GM19463 (cell line): ENCODE data around the gene C5orf15.

Source experiments
- ATAC-seq: cut with Tn5 transposase; IDR thresholded peaks from one replicate; pipeline ENCODE4 v1.9.1; 2021; ENCODE audit warnings: mild to moderate bottlenecking, moderate library complexity; ENCODE audit not compliant: unreplicated experiment

C5orf15 gene

DNA sequence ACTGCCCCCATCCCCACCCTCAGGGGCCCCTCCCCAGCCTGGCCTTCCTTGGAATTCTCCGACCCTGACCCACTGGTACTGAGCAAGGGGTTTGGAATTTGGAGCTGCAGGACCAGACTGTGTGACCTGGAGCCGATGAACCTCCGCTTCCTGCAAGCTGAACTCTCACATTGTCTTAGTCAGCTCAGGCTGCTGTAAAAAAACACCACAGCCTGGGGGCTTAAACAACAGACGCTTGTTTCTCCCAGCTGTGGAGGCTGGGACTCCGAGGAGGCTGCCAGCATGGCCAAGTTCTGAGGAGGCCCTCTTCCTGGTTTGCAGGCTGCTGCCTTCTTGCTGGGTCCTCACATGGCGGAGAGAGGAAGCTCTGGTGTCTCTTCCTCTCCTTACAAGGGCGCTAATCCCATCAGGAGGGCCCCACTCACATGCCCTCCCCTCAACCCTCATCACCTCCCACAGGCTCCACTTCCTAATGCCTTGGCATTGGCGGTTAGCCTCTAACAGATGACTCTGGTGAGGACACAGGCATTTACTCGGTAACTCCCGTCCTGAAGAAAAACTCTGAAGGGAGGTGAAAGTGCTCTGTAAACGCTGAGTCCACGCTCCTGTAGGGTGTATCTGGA is 42.4 kb downstream of the C5orf15 start:
- no peak for ATAC-seq

DNA sequence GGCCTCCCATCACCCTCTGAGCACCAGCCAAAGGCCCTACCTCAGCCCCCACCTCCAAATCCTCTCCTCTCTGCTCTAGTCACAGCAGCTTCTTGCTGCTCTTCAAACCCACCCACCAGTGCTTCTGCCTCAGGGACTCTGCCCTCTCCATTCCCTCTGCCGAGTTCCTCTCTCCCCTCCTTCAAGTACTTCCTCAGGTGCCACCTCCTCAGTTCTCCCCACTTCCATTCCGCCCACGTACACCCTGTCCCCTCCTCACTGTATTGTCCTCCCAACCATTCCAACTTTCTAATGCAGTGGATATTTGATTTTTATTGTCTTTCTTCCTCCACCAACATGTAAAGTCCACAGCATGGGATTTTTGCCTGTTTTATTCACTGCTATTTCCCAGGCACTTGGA is 43.2 kb downstream of the C5orf15 start:
- no peak for ATAC-seq

DNA sequence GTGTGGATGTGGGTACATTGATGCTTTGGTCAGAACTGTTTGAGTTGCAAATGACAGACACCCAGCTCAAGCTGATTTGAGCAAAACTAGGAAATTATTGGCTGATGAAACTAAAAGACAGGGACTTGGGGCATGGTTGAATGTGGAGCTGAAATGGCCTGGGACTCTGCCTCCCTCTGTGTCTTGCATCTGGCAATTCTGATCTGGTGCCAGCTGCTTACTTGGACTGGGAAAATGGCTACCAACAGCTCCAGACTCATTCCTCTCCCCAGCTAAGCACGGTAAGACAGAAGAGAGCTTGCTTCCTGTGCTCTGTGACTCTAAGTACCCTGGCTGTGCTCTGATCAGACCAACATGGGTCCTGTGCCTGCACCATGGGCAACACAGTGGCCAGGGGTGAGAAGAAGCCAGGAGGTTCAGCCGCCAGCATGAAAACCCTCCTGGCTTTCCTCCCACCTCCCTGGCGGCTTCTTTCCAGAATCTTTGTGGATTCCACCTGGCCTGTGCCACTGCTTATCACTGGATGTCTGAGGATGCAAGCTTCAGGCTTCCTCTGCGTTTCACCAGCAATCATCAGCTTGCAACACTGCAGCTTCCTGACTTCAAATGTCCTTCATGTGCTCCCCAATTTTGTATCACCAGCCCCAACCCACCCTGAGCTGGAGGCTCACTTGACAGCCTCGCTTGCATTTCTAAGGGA is 44.1 kb downstream of the C5orf15 start:
- ATAC-seq, result no peak

DNA sequence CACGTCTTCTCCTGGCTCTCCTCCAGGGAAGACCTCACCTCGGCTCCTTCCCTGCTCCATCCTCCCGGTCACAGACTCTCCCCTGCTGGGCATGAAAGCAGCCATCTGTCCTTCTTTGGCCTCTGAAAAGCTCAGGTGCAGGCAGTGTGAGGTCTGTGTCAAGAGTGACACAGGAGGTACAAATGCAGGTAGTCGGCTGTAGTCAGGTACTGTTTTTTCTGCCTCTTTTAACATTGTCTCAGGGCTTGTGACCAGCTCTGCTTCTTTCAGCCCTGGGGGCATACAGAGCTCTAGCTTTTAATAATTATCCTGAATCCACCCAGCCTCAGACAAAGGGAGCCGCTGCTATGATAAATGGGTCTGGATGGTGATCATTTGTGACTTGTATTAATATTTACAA is 46.4 kb downstream of the C5orf15 start:
- no peak for ATAC-seq

DNA sequence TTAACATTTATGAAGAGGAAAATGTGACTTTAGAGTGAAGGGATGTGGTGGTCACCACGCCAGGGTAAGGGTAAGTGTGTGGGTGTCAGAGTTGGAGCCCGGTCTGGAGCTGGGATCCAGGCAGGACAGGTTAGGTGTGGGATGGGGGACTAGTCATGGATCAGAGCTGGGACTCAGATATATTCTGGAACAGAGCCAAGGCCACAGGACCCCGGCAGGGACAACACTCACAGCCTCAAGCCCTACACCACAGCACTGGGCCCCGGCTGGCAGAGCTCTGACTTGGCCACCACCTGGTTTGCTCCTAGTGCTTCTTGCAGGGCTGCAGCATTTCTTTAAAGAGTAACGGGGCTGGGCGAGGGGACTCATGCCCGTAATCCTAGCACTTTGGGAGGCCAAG is 47.4 kb downstream of the C5orf15 start:
- no peak for ATAC-seq

DNA sequence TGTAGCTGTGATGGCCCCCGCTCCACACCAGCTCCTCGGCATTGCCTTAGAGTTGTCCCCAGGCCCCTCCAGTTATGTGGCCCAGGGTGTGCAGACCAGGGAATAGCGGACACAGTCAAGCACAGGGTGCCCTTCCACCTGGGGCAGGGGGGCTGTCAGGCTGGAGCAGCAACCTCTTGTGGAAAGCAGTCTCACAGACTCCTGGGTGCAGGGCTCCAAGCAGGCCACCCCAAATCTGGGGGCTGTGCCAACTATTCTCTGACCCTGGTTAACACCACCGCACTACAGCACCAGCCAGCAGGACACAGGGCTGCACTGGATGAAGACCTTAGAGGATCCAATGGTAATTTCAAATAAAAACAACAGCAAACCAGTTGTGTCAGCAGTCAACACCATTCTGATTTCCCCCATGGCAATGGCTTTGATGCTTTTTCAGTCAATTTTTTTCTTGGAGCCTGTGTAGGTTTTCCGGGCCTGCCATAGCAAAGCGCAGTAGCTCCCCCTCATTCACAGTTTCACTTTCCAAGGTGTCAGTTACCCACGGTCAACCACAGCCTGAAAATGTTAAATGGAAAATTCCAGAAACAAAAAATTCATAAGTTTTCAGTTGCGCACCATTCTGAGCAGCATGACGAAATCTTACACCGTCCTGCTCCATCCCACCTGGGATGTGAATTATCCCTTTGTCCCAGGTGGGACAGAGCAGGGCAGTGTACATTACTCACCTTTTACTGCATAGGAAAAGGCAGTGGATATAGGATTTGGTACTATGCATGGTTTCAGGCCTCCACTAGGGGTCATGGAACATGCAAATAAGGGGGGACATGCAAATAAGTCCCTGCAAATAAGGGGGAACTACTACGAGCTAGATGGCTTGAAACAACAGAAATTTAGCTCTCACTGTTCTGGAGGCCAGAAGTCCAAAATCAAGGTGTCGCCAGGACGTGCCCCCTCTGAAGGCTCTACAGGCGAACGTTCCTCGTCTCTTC is 49.0 kb downstream of the C5orf15 start:
- ATAC-seq, result no peak

DNA sequence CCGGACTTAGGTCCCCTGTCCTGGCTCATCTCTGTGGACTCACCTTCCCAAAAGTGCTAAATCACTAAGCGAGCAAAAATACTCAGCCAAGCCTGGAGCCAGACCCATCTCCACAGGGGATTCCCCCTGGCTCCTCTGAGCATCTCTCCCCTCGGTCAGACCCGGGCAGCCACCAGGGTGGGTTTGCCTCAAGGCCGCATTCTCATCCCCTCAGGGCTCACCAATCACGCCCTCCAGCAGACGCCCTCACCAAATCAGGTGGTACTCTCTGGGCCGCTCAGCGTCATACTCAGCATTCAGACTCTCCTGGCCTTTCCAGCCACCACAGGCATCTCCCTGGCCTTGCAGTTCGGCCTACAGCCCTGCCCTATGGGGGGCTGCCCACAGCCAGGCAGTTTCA is 49.7 kb downstream of the C5orf15 start:
- ATAC-seq, result no peak

DNA sequence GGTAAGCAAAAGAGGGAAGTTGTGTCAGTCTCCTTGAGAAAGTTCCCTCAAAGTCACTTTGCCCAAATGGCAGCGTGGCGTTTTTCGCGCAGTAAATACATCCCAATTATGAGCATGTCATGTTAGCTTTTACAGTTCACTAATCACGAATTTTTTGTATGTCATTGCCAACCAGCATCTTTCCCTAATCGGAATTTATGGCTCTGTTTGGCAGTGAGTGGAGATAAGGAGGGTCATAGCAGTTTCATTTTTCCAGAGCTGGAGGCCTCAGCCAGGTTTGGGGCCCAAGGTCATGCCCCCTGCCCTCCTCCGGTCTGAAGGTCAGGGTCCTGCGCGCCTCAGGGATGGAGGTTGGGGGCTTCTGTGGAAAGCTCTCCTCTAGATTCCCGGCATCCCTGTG is 50.1 kb downstream of the C5orf15 start:
- ATAC-seq, result no peak

DNA sequence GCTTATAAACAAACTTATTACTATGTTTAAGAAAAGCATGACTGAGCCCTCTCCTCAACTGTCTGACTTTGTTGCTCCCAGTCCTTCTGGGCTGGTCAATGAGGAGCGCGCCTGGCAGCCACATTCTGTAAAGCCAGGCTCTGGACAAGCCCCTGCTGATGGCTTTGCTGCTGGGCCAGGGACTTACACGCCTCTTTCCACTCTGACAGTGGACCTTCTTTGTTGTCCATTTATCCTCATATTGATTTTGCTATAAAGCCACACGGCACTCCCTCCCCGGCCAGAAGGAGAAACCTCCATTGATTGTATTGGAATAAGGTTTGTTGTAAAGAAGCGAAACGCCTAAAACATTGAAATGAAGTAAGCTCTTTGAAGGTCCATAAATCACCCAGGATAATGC is 50.6 kb downstream of the C5orf15 start:
- ATAC-seq, result no peak

DNA sequence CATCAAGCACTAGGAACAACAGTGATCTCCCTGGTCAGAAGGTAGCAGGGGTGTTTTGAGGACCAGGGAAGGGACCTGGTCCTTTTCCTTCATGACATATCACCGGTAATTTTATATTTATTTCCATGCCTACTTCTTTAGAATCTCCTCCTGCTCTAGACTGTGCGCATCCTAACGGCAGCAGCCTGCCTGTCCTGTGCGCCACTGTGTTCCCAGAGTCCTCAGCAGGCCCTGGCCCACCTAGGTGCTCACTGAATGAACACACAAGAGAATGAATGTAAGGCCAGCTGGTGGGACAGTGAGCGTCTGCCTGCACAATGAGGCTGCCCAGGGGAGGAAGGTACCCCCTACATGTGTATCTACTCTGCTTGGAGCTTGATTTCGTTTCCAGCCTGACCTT is 51.5 kb downstream of the C5orf15 start:
- no peak for ATAC-seq

DNA sequence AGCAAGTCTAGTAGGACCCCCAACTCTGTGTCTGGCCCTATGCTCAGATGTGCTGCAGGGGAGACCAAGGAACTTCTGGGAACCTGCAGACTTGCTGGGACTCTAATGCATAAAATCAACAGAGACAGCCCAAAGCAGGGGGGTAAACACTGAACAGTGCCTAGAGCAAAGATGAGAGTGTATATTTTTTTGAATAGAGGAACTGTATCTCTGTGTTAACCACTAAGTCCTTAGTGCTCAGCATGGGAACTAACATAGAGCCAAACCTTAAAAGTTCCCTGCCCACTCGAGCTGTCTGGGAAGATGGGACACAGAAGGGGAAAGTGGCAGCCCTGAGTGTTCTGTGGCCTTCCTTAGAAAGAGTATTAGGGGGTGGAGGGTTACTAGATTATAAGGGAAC is 51.9 kb downstream of the C5orf15 start:
- ATAC-seq, result no peak

DNA sequence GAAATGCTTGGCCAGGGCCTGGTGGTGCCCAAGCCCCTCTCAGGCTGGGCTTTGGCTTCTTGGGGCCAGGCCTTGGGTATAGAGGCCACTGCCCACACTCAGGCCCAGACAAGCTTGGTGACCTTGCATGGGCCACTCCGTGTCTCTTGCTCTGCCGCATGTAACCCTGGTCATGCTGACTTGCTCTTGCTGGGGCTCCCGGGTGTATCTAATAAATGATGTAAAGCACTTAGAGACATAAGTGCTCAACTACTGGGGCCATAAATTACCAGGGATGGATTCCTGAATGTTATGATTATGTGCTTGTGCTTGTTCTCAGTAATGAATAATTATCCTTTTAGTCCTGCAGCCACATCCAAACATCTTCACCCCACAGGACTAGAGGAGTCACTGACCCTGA is 54.0 kb downstream of the C5orf15 start:
- no peak for ATAC-seq

DNA sequence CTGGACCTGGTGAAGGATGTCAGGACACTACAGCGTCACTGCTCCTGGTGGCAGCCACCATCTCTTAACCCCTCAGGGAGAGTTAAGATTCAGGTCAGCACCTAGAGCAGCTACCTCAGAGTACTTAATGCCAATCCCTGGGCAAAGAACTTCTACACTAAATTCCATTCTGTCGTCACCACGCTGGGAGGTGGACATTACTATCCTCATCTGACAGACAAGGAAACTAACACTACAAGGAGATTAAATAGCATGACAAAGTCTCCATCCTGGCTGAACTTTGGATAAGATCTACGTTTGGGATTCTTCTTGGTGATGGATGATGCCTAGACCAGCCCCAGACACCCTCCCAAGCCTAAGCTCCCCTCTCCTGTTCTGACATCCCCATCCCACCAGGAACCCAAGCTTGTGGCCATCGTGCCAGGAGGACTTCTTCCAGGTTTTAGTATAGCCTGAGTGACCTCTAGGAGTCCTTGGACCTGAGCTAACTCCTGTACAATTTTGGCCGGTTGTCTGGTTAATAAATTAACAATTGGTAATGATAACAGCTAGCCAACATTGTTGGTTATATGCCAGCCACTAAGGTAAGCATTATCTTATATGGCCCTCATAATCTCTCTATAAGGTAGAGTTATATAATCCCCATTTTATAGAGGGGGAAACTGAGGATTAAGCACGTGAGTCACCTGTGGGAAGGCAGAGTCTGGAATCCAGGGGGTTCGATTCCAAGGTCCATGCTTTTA is 54.8 kb downstream of the C5orf15 start:
- no peak for ATAC-seq

DNA sequence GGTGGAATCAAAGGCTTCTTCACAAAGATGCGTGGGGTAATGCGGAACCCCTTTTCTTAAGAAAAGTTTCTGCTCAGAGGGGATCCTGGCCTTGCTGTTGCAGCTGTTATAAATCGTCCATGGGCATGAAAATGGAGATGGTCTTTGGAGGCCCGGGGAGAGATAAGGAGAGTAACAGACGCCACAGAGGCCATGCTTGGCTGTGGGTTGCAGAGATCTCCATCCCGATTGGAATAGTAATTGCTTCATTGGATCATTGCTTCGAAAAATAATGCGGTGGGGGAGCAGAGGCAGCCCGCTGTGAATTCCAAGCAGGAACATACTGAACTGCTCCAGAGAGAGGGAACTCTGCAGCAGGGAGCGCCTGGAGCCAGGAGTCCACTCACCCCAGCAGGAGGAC is 55.5 kb downstream of the C5orf15 start:
- ATAC-seq, result no peak

DNA sequence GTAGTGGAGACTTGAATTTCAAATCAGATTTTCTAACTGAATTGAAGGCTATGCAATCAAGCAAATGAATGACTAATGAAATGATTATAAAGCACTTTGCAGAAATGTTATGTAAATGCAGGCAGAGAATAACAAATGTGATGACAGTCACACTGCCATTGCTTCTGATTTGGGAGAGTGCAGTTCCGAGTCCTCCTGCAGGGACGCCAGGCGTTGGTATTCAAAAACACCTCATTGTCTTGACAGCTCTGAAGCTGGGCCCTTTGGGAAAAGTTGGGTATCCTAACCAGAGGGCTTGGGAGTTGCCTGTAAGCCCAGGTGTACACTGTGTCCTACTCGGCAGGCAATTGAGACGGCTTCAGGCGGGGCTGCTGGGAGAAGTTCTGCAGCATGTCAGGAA is 57.9 kb downstream of the C5orf15 start:
- no peak for ATAC-seq

DNA sequence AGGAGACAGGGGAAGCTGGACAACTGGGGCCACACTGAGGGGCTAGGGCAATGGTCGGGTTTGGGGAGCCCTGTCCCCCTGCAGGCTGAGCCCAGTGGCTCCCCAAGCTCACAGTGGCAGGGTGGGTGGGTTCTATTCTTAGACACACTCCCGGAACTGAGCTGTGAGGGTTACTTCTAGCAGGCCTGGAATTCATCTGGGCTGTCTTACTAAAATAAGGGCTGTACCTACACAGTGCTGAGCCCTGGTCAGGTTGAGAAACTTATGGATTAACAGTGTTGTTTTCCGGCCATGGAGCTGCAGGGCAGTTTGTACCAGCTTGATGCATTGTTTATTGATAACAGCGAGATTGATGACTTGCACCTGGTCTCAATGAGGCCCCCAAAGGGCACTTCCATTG is 58.8 kb downstream of the C5orf15 start:
- no peak for ATAC-seq

DNA sequence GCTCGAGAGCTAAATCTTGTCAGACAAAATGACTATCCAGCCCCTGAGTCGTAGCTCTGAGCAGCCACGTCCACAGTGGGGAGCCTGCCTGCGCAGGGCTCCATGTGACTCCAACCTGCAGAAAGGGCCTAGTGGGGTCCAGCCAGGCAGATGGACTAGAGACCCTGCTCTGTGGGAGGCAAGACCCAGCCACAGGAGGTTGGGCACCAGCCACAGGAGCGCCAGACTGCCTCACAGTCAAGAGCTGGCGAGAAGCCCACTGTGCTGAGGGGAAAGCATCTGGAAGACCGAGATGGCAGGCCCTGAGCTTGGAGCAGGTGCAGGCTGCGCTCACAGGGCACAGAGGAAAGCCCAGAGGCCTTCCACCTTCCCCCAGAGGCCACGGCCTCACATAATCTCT is 61.4 kb downstream of the C5orf15 start:
- no peak for ATAC-seq

DNA sequence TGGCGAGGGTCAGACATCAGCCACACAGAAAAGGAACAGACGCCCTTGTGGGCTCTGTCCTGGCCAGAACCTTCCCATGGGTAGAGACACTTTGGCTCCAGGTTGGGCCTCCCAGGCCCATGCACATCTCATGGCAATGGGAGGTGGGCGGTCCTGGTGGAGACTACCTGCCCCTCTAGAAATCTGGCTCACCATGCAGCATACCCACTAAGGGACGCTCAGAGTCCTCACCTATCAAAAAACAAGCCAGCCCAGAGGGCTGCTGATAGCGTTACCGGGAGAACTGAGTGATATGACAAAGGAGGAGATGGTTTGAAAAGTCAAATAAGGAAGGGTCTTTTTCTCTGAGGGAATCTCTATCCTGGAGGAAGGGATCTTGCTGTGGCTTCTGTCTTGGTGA is 62.1 kb downstream of the C5orf15 start:
- ATAC-seq, result no peak
